ENCODE results near the gene APRT. TPM values are rescaled to one million over a fixed set of nuclear protein-coding genes. Genes with fewer than 3 reads are reported as not detected.

Gene APRT
- total RNA-seq, 1 experiment from 2014 or later = 134 TPM

DNA sequence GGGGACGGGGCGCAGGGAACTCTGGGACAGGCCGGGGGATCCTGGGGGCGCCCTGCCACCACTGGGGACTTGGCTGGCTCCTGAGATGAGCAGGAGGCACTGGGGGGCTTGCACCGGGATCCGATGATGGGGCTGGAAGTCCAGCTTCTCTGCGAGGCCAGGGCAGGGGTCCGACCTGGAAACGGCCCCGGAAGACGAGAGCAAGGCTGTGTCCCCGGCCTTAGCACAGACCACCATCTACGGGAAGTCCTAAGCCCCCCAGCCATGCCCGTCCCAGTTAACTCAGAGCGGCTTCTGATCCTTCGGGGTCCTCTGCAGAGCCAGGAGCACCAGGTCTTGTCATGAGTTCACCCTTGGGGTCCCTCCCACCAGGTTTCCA is 7.6 kb downstream of the APRT start:
- DNase-seq (ENCODE audit: low spot score) = no peak

DNA sequence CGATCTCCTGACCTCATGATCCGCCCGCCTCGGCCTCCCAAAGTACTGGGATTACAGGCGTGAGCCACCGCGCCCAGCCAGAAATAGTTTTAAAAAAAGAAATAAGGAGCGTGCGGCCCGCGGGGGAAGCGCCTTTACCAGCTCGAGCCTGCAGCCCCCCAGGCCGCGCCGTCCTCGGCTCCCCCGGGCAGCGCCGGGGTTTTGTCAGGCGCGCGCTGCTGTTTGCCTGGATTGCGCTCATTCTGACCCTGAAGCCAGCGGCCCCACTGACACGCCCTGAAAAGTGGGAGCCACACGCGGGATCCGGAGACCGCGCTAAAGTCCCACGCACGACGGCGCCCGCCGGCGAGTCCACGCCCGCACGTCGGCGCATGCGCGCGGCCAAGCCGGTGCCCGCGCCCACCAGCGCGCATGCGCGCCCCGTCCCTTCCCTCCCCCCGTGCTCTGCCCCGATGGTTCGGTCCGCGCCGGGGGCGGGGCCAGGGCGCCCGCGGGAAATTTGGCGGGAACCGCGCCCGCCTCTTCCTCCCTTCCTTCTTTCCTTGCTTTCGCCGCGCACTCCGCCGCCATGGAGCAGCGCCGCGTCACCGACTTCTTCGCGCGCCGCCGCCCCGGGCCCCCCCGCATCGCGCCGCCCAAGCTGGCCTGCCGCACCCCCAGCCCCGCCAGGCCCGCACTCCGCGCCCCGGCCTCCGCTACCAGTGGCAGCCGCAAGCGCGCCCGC is 8.3 kb downstream of the APRT start, which contains the start of gene CDT1:
Gene CDT1 (plus strand): TSS at position 526 of the 724 bp plus-strand sequence. CDS start 43 bp downstream, at position 569.
- Histone ChIP-seq H3K4me3 (ENCODE audit: low read depth, low read length, poor library complexity, severe bottlenecking) (peak within 1 kb of the TSS; percentile 88), H3K27ac (ENCODE audit: low read depth, low read length, poor library complexity, severe bottlenecking) (peak within 1 kb of the TSS; percentile 92), H3K27me3 (replicated peaks; ENCODE audit: insufficient read depth, low read depth, low read length, poor library complexity) (no peaks in the 10 kb centered on the region), H3K4me1 (ENCODE audit: insufficient read depth, low read length, poor library complexity, severe bottlenecking) (peaks cover 15% of the 10 kb centered on the region), H3K36me3 (ENCODE audit: insufficient read depth, low read length, poor library complexity, severe bottlenecking) (peaks cover 41% of the 10 kb centered on the region), H3K9me3 (ENCODE audit: low read depth, low read length, poor library complexity, severe bottlenecking) (no peaks in the 10 kb centered on the region)
- ChIA-PET CTCF (interaction anchor here (0.7 to 1.0 kb wide), 2 partner anchors 33 to 66 kb away, joined by 4 read pairs; no protein-coding TSS in a partner anchor), POLR2A (ENCODE audit: low non-redundant PET) (interaction anchor here (0.5 to 0.6 kb wide), 3 partner anchors 10 to 27 kb away, joined by 3 to 13 read pairs (median 6); no protein-coding TSS in a partner anchor)
- peak; percentile 89 for DNase-seq (ENCODE audit: low spot score)
- BruUV-seq (replicated peaks) = no TSS peak
- intact Hi-C loops (cut with micrococcal nuclease; ENCODE audit: unreplicated experiment) = no loop called here
- TF ChIP-seq, protein P1, sequence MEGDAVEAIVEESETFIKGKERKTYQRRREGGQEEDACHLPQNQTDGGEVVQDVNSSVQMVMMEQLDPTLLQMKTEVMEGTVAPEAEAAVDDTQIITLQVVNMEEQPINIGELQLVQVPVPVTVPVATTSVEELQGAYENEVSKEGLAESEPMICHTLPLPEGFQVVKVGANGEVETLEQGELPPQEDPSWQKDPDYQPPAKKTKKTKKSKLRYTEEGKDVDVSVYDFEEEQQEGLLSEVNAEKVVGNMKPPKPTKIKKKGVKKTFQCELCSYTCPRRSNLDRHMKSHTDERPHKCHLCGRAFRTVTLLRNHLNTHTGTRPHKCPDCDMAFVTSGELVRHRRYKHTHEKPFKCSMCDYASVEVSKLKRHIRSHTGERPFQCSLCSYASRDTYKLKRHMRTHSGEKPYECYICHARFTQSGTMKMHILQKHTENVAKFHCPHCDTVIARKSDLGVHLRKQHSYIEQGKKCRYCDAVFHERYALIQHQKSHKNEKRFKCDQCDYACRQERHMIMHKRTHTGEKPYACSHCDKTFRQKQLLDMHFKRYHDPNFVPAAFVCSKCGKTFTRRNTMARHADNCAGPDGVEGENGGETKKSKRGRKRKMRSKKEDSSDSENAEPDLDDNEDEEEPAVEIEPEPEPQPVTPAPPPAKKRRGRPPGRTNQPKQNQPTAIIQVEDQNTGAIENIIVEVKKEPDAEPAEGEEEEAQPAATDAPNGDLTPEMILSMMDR (conservative IDR thresholded peaks at IDR 0.05; ENCODE audit: low read depth, low read length) = no peak
- TF ChIP-seq EZH2 (IDR thresholded peaks at IDR 0.05; ENCODE audit: borderline replicate concordance, low read depth, low read length, poor library complexity, severe bottlenecking) = no peak

More for the DNA sequence above, 7.6 kb downstream of the APRT start:
- intact Hi-C loops (cut with micrococcal nuclease; ENCODE audit: unreplicated experiment) = no loop called here
- TF ChIP-seq, protein P1 (conservative IDR thresholded peaks at IDR 0.05; ENCODE audit: low read depth, low read length) = no peak
- TF ChIP-seq EZH2 (IDR thresholded peaks at IDR 0.05; ENCODE audit: borderline replicate concordance, low read depth, low read length, poor library complexity, severe bottlenecking) = no peak
- H3K4me3 ChIP-seq (ENCODE audit: low read depth, low read length, poor library complexity, severe bottlenecking) = peak overlapping the region; percentile 88
- ChIA-PET CTCF (no interaction called here), POLR2A (ENCODE audit: low non-redundant PET) (no interaction called here)
- no peaks in the 10 kb centered on the region for H3K27me3 ChIP-seq (replicated peaks; ENCODE audit: insufficient read depth, low read depth, low read length, poor library complexity)
- H3K27ac ChIP-seq (ENCODE audit: low read depth, low read length, poor library complexity, severe bottlenecking) = peak overlapping the region; percentile 92
- H3K4me1 ChIP-seq (ENCODE audit: insufficient read depth, low read length, poor library complexity, severe bottlenecking) = peaks cover 15% of the 10 kb centered on the region
- peaks cover 49% of the 10 kb centered on the region for H3K36me3 ChIP-seq (ENCODE audit: insufficient read depth, low read length, poor library complexity, severe bottlenecking)
- no peaks in the 10 kb centered on the region for H3K9me3 ChIP-seq (ENCODE audit: low read depth, low read length, poor library complexity, severe bottlenecking)
- TSS peak; percentile 38 for BruUV-seq (replicated peaks)

DNA sequence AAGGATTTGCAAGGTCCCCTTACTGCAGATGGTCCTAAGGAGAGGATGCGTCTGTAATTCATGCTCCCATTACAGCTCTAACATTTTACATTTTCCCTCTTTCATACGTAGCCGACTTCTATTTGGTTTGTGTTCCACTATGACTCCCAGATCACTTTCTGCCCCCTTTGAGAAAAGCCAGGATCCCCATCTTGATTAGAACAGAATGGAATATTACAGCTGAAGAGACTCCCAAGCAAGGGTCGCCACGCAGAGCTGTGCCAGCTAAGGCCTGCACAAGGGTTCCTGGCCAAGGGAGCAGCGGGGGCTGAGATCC is 11.5 kb downstream of the APRT start:
- intact Hi-C loops (cut with micrococcal nuclease; ENCODE audit: unreplicated experiment) = no loop called here
- no TSS peak for BruUV-seq (replicated peaks)
- Histone ChIP-seq H3K4me3 (ENCODE audit: low read depth, low read length, poor library complexity, severe bottlenecking) (no peak overlapping the region), H3K9me3 (ENCODE audit: low read depth, low read length, poor library complexity, severe bottlenecking) (no peaks in the 10 kb centered on the region), H3K4me1 (ENCODE audit: insufficient read depth, low read length, poor library complexity, severe bottlenecking) (peaks cover 4% of the 10 kb centered on the region), H3K36me3 (ENCODE audit: insufficient read depth, low read length, poor library complexity, severe bottlenecking) (peaks cover 9% of the 10 kb centered on the region), H3K27me3 (replicated peaks; ENCODE audit: insufficient read depth, low read depth, low read length, poor library complexity) (no peaks in the 10 kb centered on the region), H3K27ac (ENCODE audit: low read depth, low read length, poor library complexity, severe bottlenecking) (no peak overlapping the region)
- TF ChIP-seq, protein P1 (conservative IDR thresholded peaks at IDR 0.05; ENCODE audit: low read depth, low read length) = no peak
- no peak for TF ChIP-seq EZH2 (IDR thresholded peaks at IDR 0.05; ENCODE audit: borderline replicate concordance, low read depth, low read length, poor library complexity, severe bottlenecking)
- ChIA-PET POLR2A (ENCODE audit: low non-redundant PET) (no interaction called here), CTCF (interaction anchor here (0.9 kb wide), 1 partner anchor 16 kb away, joined by 3 read pairs; the partner anchor contains the start of gene PIEZO1)
- no peak for DNase-seq (ENCODE audit: low spot score)
